GM21529 (cell line): ENCODE data around the gene ATP6V1A.
"Not testable (repeated sequence)": the region's sequence is repeated elsewhere in the genome, so short reads cannot be mapped to it uniquely, and the experiment has no call there.

Experiments used
- ATAC-seq: cut with Tn5 transposase; IDR thresholded peaks from one replicate; pipeline ENCODE4 v1.9.1; 2021; ENCODE audit not compliant: unreplicated experiment

Gene ATP6V1A

GRCh38 chr3:113812854-113813253, 66.0 kb downstream of the ATP6V1A start:
- ATAC-seq, result no peak

- no peak for ATAC-seq
Measured at GRCh38 chr3:113819866-113820265, 73.0 kb downstream of the ATP6V1A start.

- ATAC-seq, result peak; percentile 78
Measured at GRCh38 chr3:113825090-113825489, 78.3 kb downstream of the ATP6V1A start.

- peak; percentile 46 for ATAC-seq
Measured at GRCh38 chr3:113828600-113828999, 81.8 kb downstream of the ATP6V1A start.

- no peak for ATAC-seq
Measured at GRCh38 chr3:113829576-113830354, 82.9 kb downstream of the ATP6V1A start.

- ATAC-seq, result no peak
Measured at GRCh38 chr3:113831103-113831355, 84.2 kb downstream of the ATP6V1A start.

GRCh38 chr3:113832477-113833164, 85.8 kb downstream of the ATP6V1A start:
- ATAC-seq, result peak; percentile 43

GRCh38 chr3:113834983-113835382, 88.1 kb downstream of the ATP6V1A start:
- no peak for ATAC-seq

- ATAC-seq, result peak; percentile 96
Measured at GRCh38 chr3:113838631-113839209, 91.9 kb downstream of the ATP6V1A start, which contains the start of gene GRAMD1C. Gene GRAMD1C, plus strand, starts transcription at chr3:113838788. Its CDS starts 122 bp downstream, at chr3:113838910.

GRCh38 chr3:113839551-113839950, 92.7 kb downstream of the ATP6V1A start:
- no peak for ATAC-seq

- no peak for ATAC-seq
Measured at GRCh38 chr3:113844622-113845222, 97.9 kb downstream of the ATP6V1A start.

GRCh38 chr3:113847247-113847646, 100.4 kb downstream of the ATP6V1A start:
- no peak for ATAC-seq

- no peak for ATAC-seq
Measured at GRCh38 chr3:113847664-113848461, 101.0 kb downstream of the ATP6V1A start.

- not testable (repeated sequence) for ATAC-seq
Measured at GRCh38 chr3:113849071-113849470, 102.2 kb downstream of the ATP6V1A start.

GRCh38 chr3:113849841-113850240, 103.0 kb downstream of the ATP6V1A start:
- not testable (repeated sequence) for ATAC-seq

- not testable (repeated sequence) for ATAC-seq
Measured at GRCh38 chr3:113850391-113850790, 103.6 kb downstream of the ATP6V1A start.

- ATAC-seq, result no peak
Measured at GRCh38 chr3:113852506-113852905, 105.7 kb downstream of the ATP6V1A start.
